ENCODE data around the gene IGSF23. TPM values are rescaled to one million over a fixed set of nuclear protein-coding genes. Genes with fewer than 3 reads are reported as not detected.
"Not testable (repeated sequence)": the region's sequence is repeated elsewhere in the genome, so short reads cannot be mapped to it uniquely, and the experiment has no call there.

The IGSF23 gene
- total and polyA plus RNA-seq, 2 of the 13 experiments (the other 11 are each of a cell fraction or from before 2014, with no cell fraction given) = 2.3 to 8.8 TPM

- TF ChIP-seq NR2F1 (CRISPR knock-in tag; IDR thresholded peaks at IDR 0.05) (peak in 1 of 2 experiments; percentile 59; a peak in 2 of 4 replicates), HNF4A (CRISPR knock-in tag; IDR thresholded peaks at IDR 0.05) (peak; percentile 39; the same call in 1 of the 2 replicates), ZNF276 (CRISPR knock-in tag; IDR thresholded peaks at IDR 0.05; ENCODE audit: low read depth) (no peak), BHLHE40 (IDR thresholded peaks at IDR 0.05; ENCODE audit: low read length) (no peak), SALL1 (CRISPR knock-in tag; IDR thresholded peaks at IDR 0.05) (0 out of 2 replicates have a peak, but pooled peaks have one; percentile 24), ZNF121 (CRISPR knock-in tag; IDR thresholded peaks at IDR 0.05) (peak; percentile 17; the same call in 1 of the 2 replicates), RARA (CRISPR knock-in tag; IDR thresholded peaks at IDR 0.05) (peak; percentile 75), MAFK (conservative IDR thresholded peaks at IDR 0.05 in 1 of 2, IDR thresholded peaks at IDR 0.05 in 1 of 2; ENCODE audit: low read length in 2 of 2) (no peak), SKI (IDR thresholded peaks at IDR 0.05; ENCODE audit: partially characterized antibody) (peak; percentile 64)
Observed at GRCh38 chr19:44668985-44669764, 55.8 kb downstream of the IGSF23 start (continued).

DNA sequence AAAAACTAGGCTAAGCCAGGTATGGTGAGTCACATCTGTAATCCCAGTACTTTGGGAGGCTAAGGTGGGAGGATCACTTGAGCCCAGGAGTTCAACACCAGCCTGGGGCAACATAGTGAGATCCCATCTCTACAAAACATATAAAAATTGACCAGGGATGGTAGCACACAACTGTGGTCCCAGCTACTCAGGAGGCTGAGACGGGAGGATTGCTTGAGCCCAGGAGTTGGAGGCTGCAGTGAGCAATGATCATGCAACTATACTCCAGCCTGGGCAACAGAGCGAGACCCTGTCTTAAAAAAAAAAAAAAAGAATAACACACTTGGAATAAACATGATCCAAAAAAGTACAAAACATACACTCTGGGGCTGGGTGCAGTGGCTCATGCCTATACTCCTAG is 56.7 kb downstream of the IGSF23 start:
- H3K4me1 ChIP-seq (ENCODE audit: insufficient read depth, low read length); H2AFZ ChIP-seq (ENCODE audit: low read length); POLR2A ChIA-PET; CTCF ChIA-PET (ENCODE audit: low intra/inter-chr PET ratio, low total read pairs); H3K79me2 ChIP-seq (ENCODE audit: insufficient read depth, low read length); H3K36me3 ChIP-seq (replicated peaks in 1 of 2; ENCODE audit: control insufficient read depth in 1 of 2, insufficient read depth in 2 of 2, low read length in 2 of 2); H3K27ac ChIP-seq (ENCODE audit: extremely low read length, insufficient read depth, low read length); H3K9me3 ChIP-seq (ENCODE audit: low read length); H4K20me1 ChIP-seq (ENCODE audit: insufficient read depth, low read length); intact Hi-C loops (cut with micrococcal nuclease; ENCODE audit: unreplicated experiment); H3K9ac ChIP-seq (ENCODE audit: insufficient read depth, low read depth, low read length); H3K4me3 ChIP-seq (replicated peaks in 1 of 3; ENCODE audit: insufficient read depth in 1 of 3, low read depth in 2 of 3, low read length in 3 of 3); BruUV-seq (replicated peaks); in situ Hi-C loops (cut with HindIII; ENCODE audit: extremely low pct_ligation_motif_present, low pct_unique_long_range_greater_than_20kb); DNase-seq (ENCODE audit: low spot score); H3K4me2 ChIP-seq (ENCODE audit: low read depth, low read length); FAIRE-seq; H3K27me3 ChIP-seq (ENCODE audit: control insufficient read depth in 1 of 2, insufficient read depth in 2 of 2, low read length in 2 of 2); ATAC-seq: not testable (repeated sequence)
- WGBS (ENCODE audit: low lambda C conversion rate) = 98% methylated on average over 2 of the region's 2 CpGs
- peak; percentile 59; the same call in 1 of the 2 replicates for TF ChIP-seq ZNF121 (CRISPR knock-in tag; IDR thresholded peaks at IDR 0.05)
